ENCODE results near the gene MMP24. TPM values are rescaled to one million over a fixed set of nuclear protein-coding genes. Genes with fewer than 3 reads are reported as not detected.
"Not testable (repeated sequence)": the region's sequence is repeated elsewhere in the genome, so short reads cannot be mapped to it uniquely, and the experiment has no call there.

MMP24 gene
- total RNA-seq = 10 to 100 TPM in 5 of 8 experiments, 1 to 10 TPM in 2, under 1 TPM in 1; 0.94 to 45.1 (median 19.9) TPM

DNA sequence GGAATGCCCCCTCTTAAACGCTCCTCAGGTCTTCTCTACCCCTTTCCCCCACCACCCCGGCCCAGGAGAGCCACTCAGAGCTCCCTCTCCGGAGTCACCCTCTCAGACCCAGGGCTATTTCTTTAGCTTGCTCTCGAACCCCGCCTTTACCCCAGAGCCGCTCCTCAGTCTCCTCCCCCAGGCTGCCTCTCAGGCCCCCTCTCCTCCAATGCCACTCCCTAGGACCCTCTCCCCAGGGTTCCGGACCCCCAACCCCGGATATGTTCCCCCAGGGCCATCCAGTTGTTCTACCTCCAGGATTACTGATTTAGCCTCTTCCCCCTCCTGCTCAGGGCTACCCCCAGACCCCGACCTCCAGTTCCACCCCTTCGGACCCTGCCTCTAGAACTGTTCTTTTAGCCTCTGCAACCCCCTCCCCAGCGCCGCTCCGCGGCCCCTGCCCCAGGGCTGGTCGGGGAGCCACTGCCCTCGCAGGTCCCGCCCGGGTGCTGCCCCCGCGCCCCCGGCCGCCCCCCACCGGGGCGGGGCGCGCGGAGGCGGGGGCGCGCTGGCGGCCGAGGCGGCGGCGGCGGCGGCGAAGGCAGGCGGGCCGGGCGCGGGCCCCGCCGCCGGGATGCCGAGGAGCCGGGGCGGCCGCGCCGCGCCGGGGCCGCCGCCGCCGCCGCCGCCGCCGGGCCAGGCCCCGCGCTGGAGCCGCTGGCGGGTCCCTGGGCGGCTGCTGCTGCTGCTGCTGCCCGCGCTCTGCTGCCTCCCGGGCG lies at the start of gene MMP24:
Gene MMP24 (plus strand): TSS at position 565 of the 758 bp plus-strand sequence. CDS start 49 bp downstream, at position 614.
- peak in 5 of 8 experiments; percentile 36 to 55 (median 47) for ATAC-seq (replicated peaks in 6 of 8)
- peaks cover 0 to 5% of the 10 kb centered on the region in 2 donors for H3K4me1 ChIP-seq (replicated peaks in 1 of 2)
- whole genome bisulfite sequencing, 10 experiments = 0% methylated on average over 1 of the region's 70 CpGs; no CpG with 5 or more reads in 9 of the 10 experiments
- peak within 1 kb of the TSS; percentile 11 to 63 for H3K27ac ChIP-seq
- H3K4me3 ChIP-seq = peak within 1 kb of the TSS; percentile 60 to 92 (median 71)
- in situ Hi-C loops (cut with MboI; ENCODE audit: low pct_unique_long_range_greater_than_20kb in 2 of 9, low sequenced_read_pairs in 9 of 9, unreplicated experiment in 9 of 9) = no loop called here

DNA sequence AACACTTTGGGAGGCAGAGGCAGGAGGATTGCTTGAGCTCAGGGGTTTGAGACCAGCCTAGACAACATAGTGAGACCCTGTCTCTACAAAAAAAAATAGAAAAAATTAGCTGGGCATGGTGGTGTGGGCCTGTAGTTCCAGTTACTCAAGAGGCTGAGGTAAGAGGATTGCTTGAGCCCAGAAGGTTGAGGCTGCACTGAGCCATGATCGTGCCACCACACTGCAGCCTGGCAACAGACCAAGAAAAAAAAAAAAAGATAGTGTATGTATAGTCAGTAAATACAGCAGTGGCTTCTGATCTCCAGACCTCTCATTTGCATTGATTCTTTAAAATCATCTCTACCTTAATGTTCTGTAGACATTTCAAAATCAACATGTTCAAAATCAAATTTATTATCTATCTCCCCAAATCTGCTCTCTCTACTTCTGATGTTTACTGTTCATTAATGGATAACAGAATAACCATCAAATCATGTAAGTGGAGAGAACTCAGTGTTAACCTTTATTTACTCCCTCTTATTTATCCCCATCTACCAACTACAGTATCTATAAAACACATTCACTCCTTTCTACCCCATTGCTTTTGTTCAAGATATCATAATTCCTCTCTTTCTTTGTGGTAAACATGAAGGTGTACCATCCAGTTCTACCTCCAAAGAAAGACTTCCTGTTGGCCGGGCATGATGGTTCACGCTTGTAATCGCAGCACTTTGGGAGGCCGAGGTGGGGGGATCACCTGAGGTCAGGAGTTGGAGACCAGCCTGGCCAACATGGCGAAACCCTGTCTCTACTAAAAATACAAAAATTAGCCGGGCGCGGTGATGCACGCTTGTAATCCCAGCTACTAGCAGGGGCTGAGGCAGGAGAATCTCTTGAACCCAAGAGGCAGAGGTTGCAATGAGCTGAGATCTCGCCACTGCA lies 46.9 kb upstream of the MMP24 start:
- in situ Hi-C loops (cut with MboI; ENCODE audit: low pct_unique_long_range_greater_than_20kb in 2 of 9, low sequenced_read_pairs in 9 of 9, unreplicated experiment in 9 of 9) = no loop called here
- no peak for ATAC-seq (replicated peaks in 6 of 8)
- 67 to 98% (median 92%) methylated on average over 3 to 10 of the region's 11 CpGs; no CpG with 5 or more reads in 1 of the 10 experiments for WGBS, 10 experiments
- Histone ChIP-seq H3K4me3 (no peak overlapping the region), H3K4me1 (replicated peaks in 1 of 2) (no peaks in the 10 kb centered on the region), H3K27ac (no peak overlapping the region)

DNA sequence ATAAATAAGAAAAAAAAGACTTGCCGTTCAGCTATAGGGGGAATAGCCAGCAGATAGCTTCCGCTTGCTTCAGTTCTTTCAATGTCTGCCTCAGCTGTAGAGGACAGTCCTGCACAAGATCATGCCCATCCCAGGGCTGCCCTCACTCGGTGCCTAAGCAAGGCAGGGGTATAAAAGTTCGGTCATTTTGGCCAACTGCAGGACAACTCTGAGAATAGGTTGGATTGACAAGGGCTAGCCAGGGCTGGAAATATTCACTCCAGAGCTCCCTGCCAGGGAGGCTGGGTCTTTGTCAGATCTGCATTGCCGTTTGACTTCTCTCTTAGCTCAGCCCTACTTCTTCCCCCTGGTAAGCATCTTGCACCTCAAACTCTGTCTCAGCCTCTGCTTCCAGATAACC lies 46.2 kb upstream of the MMP24 start:
- no peak overlapping the region for H3K27ac ChIP-seq
- H3K4me3 ChIP-seq = no peak overlapping the region
- 66 to 100% (median 93%) methylated on average over 1 to 5 of the region's 5 CpGs; no CpG with 5 or more reads in 1 of the 10 experiments for WGBS, 10 experiments
- in situ Hi-C loops (cut with MboI; ENCODE audit: low pct_unique_long_range_greater_than_20kb in 2 of 9, low sequenced_read_pairs in 9 of 9, unreplicated experiment in 9 of 9) = no loop called here
- ATAC-seq (replicated peaks in 6 of 8) = no peak
- no peaks in the 10 kb centered on the region for H3K4me1 ChIP-seq (replicated peaks in 1 of 2)

DNA sequence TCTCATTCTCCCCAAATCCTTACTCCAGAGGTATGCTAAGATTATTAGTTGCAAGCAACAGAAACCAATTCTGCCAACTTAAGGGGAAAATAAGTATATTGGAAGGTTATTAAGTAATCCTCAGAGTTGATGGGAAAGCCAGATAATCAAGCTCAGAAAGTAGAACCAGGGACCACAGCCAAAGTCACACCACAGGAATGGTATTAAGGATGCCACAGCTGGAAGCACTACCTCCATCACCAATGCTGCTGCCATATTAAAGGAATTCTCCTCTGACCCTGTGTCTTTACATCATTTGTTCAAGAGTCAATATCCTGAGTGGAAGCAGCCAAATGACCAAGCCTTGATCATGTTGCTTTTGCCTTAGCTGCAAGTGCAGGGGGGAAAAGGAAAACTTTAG lies 44.8 kb upstream of the MMP24 start:
- no peaks in the 10 kb centered on the region for H3K4me1 ChIP-seq (replicated peaks in 1 of 2)
- ATAC-seq (replicated peaks in 6 of 8) = no peak
- H3K4me3 ChIP-seq = no peak overlapping the region
- in situ Hi-C loops (cut with MboI; ENCODE audit: low pct_unique_long_range_greater_than_20kb in 2 of 9, low sequenced_read_pairs in 9 of 9, unreplicated experiment in 9 of 9) = no loop called here
- H3K27ac ChIP-seq = no peak overlapping the region

DNA sequence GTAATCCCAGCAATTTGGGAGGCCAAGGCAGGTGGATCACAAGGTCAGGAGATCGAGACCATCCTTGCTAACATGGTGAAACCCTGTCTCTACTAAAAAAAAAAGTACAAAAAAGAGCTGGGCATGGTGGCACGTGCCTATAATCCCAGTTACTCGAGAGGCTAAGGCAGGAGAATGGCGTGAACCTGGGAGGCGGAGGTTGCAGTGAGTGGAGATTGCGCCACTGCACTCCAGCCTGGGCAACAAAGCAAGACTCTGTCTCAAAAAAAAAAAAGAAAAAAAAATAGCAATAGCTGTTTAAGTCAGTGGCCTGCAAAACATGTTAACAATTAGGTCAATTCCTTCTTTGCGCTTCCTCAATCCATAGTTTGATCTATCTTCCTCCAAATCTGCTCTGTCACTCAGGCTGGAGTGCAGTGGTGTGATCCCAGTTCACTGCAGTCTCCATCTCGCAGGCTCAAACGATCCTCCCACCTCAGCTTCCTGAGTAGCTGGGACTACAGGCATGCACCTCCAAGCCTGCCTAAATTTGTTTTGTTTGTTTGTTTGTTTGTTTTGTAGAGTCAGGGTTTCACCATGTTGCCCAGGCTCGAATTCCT lies 39.7 kb upstream of the MMP24 start:
- H3K4me1 ChIP-seq (replicated peaks in 1 of 2); ATAC-seq (replicated peaks in 6 of 8); in situ Hi-C loops (cut with MboI; ENCODE audit: low pct_unique_long_range_greater_than_20kb in 2 of 9, low sequenced_read_pairs in 9 of 9, unreplicated experiment in 9 of 9); H3K4me3 ChIP-seq; H3K27ac ChIP-seq: not testable (repeated sequence)
- 73 to 100% (median 87%) methylated on average over 1 to 9 of the region's 10 CpGs for WGBS, 10 experiments

DNA sequence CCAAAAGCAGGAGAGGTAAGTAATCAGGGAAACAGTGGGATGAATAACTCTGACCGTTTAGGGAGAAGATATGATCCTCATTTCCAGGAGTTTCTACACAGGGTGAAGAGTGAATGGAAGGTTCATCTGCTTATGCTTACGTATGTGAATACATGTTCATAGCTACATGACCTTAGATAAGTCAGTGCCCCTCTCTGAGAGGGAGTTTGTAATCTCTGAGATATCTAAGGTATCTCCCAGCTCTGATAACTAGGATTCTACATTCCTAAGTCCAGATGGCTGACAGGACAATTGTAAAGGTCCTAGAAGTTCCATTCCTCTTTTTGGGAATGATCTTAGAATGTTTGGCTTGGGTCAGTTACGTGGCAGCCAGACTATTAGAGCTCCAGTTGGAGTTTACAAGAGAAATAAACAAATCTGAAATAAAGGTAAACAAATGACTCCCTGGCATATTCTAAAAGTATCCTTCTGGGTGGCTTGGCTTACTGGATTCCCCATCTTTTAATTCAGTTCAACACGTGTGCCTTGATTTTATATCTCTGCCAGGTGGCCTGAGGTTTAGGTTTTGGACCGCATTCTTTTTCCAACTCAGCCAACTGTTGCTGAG lies 38.8 kb upstream of the MMP24 start:
- WGBS, 10 experiments = 44 to 96% (median 72%) methylated on average over 2 to 5 of the region's 5 CpGs; no CpG with 5 or more reads in 1 of the 10 experiments
- in situ Hi-C loops (cut with MboI; ENCODE audit: low pct_unique_long_range_greater_than_20kb in 2 of 9, low sequenced_read_pairs in 9 of 9, unreplicated experiment in 9 of 9) = no loop called here
- H3K27ac ChIP-seq = no peak overlapping the region
- no peak overlapping the region for H3K4me3 ChIP-seq
- no peaks in the 10 kb centered on the region for H3K4me1 ChIP-seq (replicated peaks in 1 of 2)
- ATAC-seq (replicated peaks in 6 of 8) = no peak

DNA sequence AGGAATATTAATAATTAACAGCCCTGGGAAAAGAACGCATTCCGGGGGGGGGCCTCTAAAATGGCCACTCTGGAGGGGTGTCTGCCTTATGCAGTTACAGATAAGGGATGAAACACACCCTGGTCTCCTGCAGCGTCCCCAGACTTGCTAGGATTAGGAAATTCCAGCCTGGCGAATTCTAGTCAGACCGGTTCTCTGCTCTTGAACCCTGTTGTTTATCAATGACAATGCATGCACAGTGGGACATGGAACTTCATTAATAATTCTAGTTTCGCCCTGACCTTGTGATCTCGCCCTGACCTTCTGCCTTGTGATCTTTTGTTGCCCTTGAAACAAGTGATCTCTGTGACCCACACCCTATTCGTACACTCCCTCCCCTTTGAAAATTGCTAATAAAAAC lies 37.3 kb upstream of the MMP24 start:
- WGBS, 10 experiments = 47 to 100% (median 76%) methylated on average over 1 to 8 of the region's 8 CpGs; no CpG with 5 or more reads in 4 of the 10 experiments
- in situ Hi-C loops (cut with MboI; ENCODE audit: low pct_unique_long_range_greater_than_20kb in 2 of 9, low sequenced_read_pairs in 9 of 9, unreplicated experiment in 9 of 9); H3K4me3 ChIP-seq; H3K27ac ChIP-seq; ATAC-seq (replicated peaks in 6 of 8); H3K4me1 ChIP-seq (replicated peaks in 1 of 2): not testable (repeated sequence)

DNA sequence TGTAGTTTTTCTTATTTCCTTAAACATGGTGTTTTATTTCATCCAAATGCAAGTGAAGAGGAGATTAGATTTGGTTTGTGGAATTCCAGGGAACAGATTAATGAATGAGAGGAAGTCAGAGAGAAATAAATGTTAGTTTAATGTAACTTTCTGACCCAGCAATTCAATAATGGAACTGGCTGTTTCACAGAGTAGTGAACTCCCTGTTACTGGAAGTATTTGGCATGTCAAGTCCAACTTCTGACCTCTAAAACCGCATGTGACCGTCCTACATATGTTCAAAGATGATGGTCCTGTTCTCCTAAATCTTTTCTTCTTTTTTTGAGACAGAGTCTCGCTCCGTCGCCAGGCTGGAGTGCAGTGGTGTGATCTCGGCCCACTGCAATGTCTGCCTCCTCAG lies 35.9 kb upstream of the MMP24 start:
- Histone ChIP-seq H3K4me1 (replicated peaks in 1 of 2) (no peaks in the 10 kb centered on the region), H3K27ac (no peak overlapping the region), H3K4me3 (no peak overlapping the region)
- in situ Hi-C loops (cut with MboI; ENCODE audit: low pct_unique_long_range_greater_than_20kb in 2 of 9, low sequenced_read_pairs in 9 of 9, unreplicated experiment in 9 of 9) = no loop called here
- no peak for ATAC-seq (replicated peaks in 6 of 8)
- 78 to 100% (median 93%) methylated on average over 2 to 6 of the region's 6 CpGs; no CpG with 5 or more reads in 2 of the 10 experiments for WGBS, 10 experiments

DNA sequence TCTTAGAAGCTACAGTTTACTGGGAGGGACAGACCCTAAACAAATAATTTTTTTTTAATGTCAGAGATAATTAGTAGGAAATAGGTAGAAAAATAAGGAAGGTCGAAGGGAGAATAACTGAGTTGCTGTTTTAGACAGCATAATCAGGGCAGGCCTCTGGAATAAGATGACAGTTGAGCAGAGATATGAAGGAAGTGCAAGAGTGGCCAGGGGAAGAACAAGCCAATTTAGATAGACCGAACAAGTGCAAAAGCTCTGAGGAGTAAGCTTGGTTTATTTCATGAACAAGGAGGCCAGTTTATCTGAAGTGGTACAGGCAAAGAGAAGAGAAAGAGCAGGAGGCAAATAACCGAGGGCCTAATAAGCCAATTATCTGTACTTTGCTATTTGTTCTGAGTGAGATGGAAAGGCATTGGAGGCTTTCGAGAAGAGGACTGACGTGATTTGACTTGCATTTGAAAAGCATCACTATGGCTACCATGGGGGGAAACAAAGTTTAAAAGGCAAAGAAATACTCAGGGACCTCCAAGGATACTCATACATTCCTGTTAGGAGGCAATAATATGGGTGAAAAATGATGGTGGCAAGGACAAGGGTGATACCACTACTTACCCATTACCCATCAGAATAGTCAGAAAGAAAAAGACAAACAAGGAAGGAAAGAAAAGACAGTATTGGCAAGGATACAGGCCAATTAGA lies 34.9 kb upstream of the MMP24 start:
- in situ Hi-C loops (cut with MboI; ENCODE audit: low pct_unique_long_range_greater_than_20kb in 2 of 9, low sequenced_read_pairs in 9 of 9, unreplicated experiment in 9 of 9) = no loop called here
- WGBS, 10 experiments = 36 to 81% (median 65%) methylated on average over 1 to 5 of the region's 5 CpGs
- no peak overlapping the region for H3K27ac ChIP-seq

DNA sequence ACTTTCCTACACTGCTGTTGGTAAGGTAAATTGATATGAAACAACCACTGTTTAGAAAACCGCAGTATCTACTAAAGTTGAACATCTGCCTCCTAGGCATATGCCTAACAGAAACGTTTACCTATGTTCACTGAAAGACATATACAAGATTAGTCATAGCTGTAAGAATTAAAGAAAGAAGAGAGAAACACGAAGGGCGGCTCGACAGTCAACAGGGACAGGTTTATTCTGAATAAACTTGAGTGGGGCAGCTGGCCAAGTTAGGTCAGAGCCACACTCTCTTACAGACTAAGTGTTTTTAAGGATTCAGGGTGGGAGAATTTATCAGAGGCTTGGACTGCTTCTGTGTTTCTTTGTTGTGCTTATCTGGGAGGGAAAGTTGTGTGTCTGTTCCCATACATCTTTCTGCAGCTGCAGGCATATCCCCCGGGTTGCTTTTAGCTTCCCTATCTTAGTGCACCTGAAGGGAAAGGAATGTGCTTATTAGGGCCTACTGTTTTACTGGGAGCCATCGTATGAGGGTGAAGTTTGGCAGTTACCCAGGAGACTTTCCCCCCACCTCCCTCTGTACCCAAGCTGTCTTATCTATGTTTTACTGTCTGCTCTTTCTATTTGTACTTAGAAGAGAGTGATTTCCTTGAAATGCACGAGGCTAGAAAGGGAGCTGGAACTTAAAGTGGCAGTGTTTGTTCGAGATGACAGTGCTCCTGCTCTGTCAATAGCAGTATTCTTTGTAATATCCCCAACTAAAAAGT lies 34.2 kb upstream of the MMP24 start:
- 6 to 69% (median 50%) methylated on average over 3 to 7 of the region's 9 CpGs for WGBS, 10 experiments
- no peak overlapping the region for H3K27ac ChIP-seq
- ATAC-seq (replicated peaks in 6 of 8) = peak in 1 of 8 experiments; percentile 71
- in situ Hi-C loops (cut with MboI; ENCODE audit: low pct_unique_long_range_greater_than_20kb in 2 of 9, low sequenced_read_pairs in 9 of 9, unreplicated experiment in 9 of 9) = no loop called here
- H3K4me1 ChIP-seq (replicated peaks in 1 of 2) = no peaks in the 10 kb centered on the region
- H3K4me3 ChIP-seq = no peak overlapping the region

More for the DNA sequence above, 34.9 kb upstream of the MMP24 start:
- H3K4me3 ChIP-seq = no peak overlapping the region
- H3K4me1 ChIP-seq (replicated peaks in 1 of 2) = no peaks in the 10 kb centered on the region
- ATAC-seq (replicated peaks in 6 of 8) = peak in 1 of 8 experiments; percentile 91

DNA sequence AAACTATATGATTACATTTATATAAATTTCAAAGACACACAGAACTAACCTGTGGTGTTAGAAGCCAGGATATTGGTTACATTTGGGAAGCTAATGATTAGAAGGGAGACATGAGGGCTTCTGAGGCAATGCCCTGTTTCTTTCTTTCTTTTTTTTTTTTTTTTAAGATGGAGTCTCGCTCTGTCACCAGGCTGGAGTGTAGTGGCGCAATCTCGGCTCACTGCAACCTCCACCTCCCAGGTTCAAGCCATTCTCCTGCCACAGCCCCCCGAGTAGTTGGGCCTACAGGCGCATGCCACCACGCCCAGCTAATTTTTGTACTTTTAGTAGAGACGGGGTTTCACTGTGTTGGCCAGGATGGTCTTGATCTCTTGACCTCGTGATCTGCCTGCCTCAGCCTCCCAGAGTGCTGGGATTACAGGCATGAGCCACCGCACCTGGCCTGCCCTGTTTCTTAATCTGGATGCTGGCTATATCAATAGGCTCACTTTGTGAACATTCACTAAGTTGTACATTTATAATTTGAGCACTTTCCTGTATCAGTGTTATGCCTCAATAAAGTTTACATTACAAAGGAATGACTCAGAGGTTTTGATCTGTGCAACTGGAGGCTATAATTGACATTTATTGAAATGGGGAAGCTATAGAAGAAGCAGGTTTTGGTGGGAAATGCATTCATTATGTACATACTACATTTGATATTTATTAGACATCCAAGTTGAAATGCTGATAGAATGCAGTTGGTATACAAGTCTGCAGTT lies 33.3 kb upstream of the MMP24 start:
- H3K4me1 ChIP-seq (replicated peaks in 1 of 2); in situ Hi-C loops (cut with MboI; ENCODE audit: low pct_unique_long_range_greater_than_20kb in 2 of 9, low sequenced_read_pairs in 9 of 9, unreplicated experiment in 9 of 9); H3K4me3 ChIP-seq; H3K27ac ChIP-seq; ATAC-seq (replicated peaks in 6 of 8): not testable (repeated sequence)
- 61 to 100% (median 90%) methylated on average over 1 to 6 of the region's 9 CpGs; no CpG with 5 or more reads in 5 of the 10 experiments for WGBS, 10 experiments

Measured in motor neuron (in vitro differentiated cells).